ENCODE measurements around the gene ORAI2.

GRCh38 chr7:102445674-102446071 is 12.3 kb downstream of the ORAI2 start:
- TF ChIP-seq CTCF (IDR thresholded peaks at IDR 0.05): no peak
- no peak for TF ChIP-seq POLR2AphosphoS5 (IDR thresholded peaks at IDR 0.05)
